Upper lobe of right lung (tissue), 1 donor: ENCODE data around the gene C6orf47. TPM values are rescaled to one million over a fixed set of nuclear protein-coding genes. Genes with fewer than 3 reads are reported as not detected.

Source experiments
- ATAC-seq: fragments of 200-7000 bp; cut with Tn5 transposase; one replicate; pipeline ENCODE4 v1.9.1; 2020; ENCODE audit warnings: mild to moderate bottlenecking, moderate library complexity
- DNase-seq: peaks from one replicate; pipeline ENCODE4 v3.0.0-alpha.2; 2020
- H3K27ac ChIP-seq: fragments of 200-600 bp; one replicate; pipeline ENCODE4 v1.8.0; 2022
- H3K27me3 ChIP-seq: fragments of 200-600 bp; one replicate; pipeline ENCODE4 v1.8.0; 2022; ENCODE audit warnings: mild to moderate bottlenecking
- H3K36me3 ChIP-seq: fragments of 200-600 bp; one replicate; pipeline ENCODE4 v1.8.0; 2022
- H3K4me1 ChIP-seq: fragments of 200-600 bp; one replicate; pipeline ENCODE4 v1.8.0; 2022
- H3K4me3 ChIP-seq: fragments of 200-600 bp; one replicate; pipeline ENCODE4 v1.8.0; 2022; ENCODE audit warnings: mild to moderate bottlenecking
- H3K9me3 ChIP-seq: fragments of 200-600 bp; one replicate; pipeline ENCODE4 v1.8.0; 2022
- intact Hi-C: fragments of 100-400 bp; cut with DNase I; formaldehyde crosslinking; loops from one replicate; pipeline ENCODE4 v1.11.0; 2022
- total RNA-seq: library from RNA; stranded (reverse); fragmentation: NEBNext Ultra II Directional; extraction: Animal tissue kit (Norgen Biotek cat#: 25700); gene quantifications from one replicate; pipeline ENCODE4 v1.2.1, GENCODE V29; 2021
- TF ChIP-seq, protein P1 (sequence below): fragments of 200-600 bp; IDR thresholded peaks from one replicate; pipeline ENCODE4 v1.8.0; 2022; ENCODE audit warnings: antibody characterized with exemption
- donor health status: DM: no; HTN: yes; CAD: no; lungs with severe emphysema.

Gene C6orf47
- total RNA-seq, 1 donor from 2014 or later: 25.6 TPM

DNA sequence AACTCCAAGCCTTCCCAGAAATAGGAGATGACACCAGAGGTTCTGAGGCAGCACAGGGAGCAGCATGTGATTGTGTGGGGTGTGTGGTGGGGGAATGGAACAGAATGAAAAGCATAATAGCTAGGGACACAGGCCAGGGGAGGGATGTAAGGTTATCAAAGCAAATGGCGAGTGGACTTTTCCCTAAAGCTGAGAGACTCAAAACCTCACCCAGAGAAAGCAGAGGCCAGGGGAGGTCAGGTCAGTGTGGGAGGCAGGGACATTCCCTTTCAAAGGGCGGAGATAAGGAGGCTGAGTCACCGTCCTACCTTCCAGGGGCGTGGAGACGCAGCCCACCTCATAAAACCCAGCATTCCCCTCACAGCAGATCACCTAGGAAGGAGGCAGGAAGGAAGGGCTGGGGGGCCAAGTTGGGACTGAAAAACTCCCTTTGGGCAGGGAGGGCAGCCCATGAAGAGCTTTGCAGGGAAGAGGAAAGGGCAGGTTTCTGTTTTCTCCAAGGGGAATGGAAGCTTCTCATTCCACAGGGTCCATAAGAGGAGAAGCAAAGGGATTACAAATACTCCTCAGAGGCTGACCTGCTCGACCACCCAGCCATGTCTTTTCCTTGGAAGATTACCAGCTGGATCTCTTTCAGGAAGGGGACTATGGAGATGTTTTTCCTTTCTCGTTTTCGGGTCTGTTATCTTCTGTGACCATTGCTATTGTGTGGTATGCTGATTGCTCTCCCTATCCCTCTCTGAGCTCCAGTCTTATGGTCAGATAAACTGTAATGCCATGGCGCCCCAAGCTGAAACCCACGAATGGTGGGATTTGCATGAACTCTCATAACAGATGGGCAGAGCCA lies 29.9 kb upstream of the C6orf47 start:
- intact Hi-C loops: loop anchor here (10.0 kb wide), 1 partner anchor 144 kb away; no protein-coding TSS in a partner anchor
- H3K27me3 ChIP-seq: no peaks in the 10 kb centered on the region

DNA sequence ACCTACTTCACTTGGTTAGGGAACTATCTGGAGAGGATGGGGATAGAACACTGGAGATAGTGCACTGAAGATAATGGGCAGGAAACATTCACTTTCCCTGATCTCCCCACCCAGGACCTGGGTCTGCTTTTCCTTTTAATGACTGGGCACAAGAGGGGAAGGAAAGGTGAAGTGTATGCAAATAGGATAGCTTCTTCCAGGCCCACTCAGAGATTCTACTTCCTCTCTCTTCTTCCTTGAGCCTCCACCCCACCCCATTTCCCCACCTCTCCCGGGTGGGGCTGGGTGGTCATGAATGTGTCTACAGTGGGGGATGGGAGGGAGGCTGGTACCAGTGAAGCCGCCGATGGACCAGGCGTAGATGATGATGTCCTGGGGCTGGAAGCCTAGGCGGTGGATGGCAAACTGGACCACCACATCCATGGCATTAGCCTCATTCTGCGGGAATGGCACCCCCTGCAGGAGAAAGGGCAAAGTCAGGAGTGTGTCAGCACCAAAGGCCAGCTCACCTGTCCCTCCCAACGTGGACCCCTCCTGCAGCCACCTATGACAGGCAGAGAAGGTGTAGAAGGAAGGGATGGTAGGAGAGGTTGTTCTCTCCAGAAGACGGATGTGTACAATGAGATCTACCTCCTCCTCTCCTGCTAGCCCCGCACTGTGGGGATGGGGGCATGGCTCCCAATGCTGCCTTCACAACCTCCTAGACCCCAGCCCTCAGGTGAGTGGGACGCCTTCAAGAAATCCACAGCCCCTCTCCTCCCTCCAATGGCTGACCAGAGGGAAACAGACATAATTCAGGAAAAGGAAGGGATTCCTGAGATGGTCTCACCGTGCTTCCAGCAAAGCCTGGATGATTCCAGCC lies 28.9 kb upstream of the C6orf47 start:
- intact Hi-C loops: loop anchor here (10.0 kb wide), 1 partner anchor 145 kb away; no protein-coding TSS in a partner anchor
- ATAC-seq (no peak), DNase-seq (no peak)
- H3K36me3 ChIP-seq: peaks cover 88% of the 10 kb centered on the region
- H3K27ac ChIP-seq: no peak overlapping the region
- no peaks in the 10 kb centered on the region for H3K27me3 ChIP-seq
- no peaks in the 10 kb centered on the region for H3K4me1 ChIP-seq
- H3K9me3 ChIP-seq: no peaks in the 10 kb centered on the region
- no peak overlapping the region for H3K4me3 ChIP-seq
- TF ChIP-seq, protein P1, sequence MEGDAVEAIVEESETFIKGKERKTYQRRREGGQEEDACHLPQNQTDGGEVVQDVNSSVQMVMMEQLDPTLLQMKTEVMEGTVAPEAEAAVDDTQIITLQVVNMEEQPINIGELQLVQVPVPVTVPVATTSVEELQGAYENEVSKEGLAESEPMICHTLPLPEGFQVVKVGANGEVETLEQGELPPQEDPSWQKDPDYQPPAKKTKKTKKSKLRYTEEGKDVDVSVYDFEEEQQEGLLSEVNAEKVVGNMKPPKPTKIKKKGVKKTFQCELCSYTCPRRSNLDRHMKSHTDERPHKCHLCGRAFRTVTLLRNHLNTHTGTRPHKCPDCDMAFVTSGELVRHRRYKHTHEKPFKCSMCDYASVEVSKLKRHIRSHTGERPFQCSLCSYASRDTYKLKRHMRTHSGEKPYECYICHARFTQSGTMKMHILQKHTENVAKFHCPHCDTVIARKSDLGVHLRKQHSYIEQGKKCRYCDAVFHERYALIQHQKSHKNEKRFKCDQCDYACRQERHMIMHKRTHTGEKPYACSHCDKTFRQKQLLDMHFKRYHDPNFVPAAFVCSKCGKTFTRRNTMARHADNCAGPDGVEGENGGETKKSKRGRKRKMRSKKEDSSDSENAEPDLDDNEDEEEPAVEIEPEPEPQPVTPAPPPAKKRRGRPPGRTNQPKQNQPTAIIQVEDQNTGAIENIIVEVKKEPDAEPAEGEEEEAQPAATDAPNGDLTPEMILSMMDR: peak; percentile 25

More for the DNA sequence above, 29.9 kb upstream of the C6orf47 start:
- Histone ChIP-seq H3K4me1 (no peaks in the 10 kb centered on the region), H3K9me3 (no peaks in the 10 kb centered on the region), H3K27ac (no peak overlapping the region), H3K4me3 (no peak overlapping the region), H3K36me3 (peaks cover 97% of the 10 kb centered on the region)
- TF ChIP-seq, protein P1: no peak
- no peak for ATAC-seq
- DNase-seq: no peak

DNA sequence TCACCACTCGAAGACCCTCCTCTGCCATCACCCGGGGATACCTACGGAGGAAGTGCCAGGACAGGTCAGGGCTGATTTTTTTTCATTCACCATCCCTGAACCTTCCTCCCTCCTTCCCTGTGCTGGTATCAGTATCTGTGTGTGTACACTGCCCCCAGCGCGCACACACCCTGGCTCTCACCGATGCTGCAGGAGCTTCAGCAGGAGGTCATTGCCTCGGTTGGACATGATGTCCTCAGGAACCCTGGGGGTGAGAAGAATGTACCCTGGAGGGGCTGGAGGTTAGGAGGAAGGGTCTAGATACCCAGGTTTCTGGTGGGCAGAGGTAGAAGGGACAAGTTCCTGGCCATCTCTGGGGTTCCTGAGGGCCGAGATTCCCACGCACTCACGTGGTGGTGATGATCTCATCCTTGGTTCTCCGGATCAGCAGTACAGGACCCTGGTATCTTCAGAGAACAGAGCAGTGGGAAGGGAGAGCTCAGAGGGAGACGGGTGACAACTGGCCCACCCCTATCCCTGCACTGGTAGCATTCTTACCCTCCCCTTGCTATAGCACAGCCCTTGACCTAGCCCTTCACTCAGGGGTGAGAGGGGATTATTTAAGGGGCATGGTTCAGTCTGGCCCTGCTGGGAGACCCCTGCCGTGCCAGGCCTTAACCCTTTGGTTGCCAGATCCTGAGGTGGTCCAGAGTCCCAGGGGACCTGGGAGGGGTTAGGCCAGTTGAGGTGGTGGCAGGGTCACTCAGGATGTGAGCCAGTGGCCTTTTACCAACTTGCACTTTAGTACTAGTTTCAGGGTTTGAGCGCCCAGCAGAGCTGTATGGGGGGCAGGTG lies 27.5 kb upstream of the C6orf47 start:
- no peak overlapping the region for H3K4me3 ChIP-seq
- intact Hi-C loops: no loop called here
- no peak for ATAC-seq

DNA sequence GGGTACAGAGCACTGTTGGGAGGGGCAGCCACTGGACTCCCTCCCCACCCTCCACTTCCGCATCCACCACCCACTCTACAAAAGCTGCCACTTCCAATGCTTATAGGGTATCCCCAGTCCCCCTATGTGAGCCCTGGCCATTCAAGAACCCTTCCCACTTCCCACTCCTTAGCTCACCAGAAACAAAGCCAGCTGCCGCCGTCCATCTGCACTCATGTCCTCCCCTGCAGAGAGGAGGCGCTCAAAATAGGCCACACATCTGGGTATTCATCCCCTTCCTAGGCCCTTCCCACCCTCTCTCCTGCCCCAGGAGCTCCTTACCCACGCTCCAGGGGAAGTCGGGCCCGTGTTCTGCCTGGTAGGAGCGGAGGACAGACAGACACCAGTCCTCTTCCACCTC lies 26.7 kb upstream of the C6orf47 start:
- Histone ChIP-seq H3K9me3 (no peaks in the 10 kb centered on the region), H3K27me3 (no peaks in the 10 kb centered on the region), H3K4me1 (peaks cover 3% of the 10 kb centered on the region), H3K4me3 (no peak overlapping the region), H3K36me3 (peaks cover 66% of the 10 kb centered on the region), H3K27ac (no peak overlapping the region)
- TF ChIP-seq, protein P1: no peak
- intact Hi-C loops: no loop called here
- DNase-seq (no peak), ATAC-seq (no peak)

More for the DNA sequence above, 27.5 kb upstream of the C6orf47 start:
- no peaks in the 10 kb centered on the region for H3K9me3 ChIP-seq
- H3K27ac ChIP-seq: no peak overlapping the region
- no peaks in the 10 kb centered on the region for H3K27me3 ChIP-seq
- H3K4me1 ChIP-seq: no peaks in the 10 kb centered on the region
- DNase-seq: no peak
- TF ChIP-seq, protein P1: no peak
- H3K36me3 ChIP-seq: peaks cover 74% of the 10 kb centered on the region

DNA sequence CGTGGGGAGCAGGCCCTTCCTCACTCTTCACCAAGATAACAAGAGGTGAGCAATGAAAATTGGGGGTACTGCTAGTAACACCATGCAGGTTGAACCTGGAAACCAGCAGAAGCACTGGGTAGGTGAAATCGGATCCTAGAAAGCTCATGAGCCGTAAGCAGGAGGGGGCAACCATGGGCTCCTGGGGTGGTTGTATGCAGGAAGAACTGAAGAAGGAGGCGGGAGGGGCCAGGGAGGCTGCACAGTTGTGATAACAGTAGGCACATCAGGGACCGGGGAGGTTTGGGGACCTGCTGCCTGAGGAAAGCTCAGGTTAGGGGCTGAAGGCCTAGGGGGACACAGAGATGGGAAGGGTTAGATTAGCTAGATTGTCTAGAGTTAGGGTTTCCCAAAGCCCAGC lies 25.9 kb upstream of the C6orf47 start:
- H3K27me3 ChIP-seq: no peaks in the 10 kb centered on the region
- H3K27ac ChIP-seq: no peak overlapping the region
- intact Hi-C loops: no loop called here
- ATAC-seq (no peak), DNase-seq (no peak)
- H3K4me3 ChIP-seq: no peak overlapping the region
- H3K9me3 ChIP-seq: no peaks in the 10 kb centered on the region
- TF ChIP-seq, protein P1: no peak
- peaks cover 58% of the 10 kb centered on the region for H3K36me3 ChIP-seq
- peaks cover 9% of the 10 kb centered on the region for H3K4me1 ChIP-seq
